Femur (tissue), 1 donor: Measurements from ENCODE around the gene CAMP.
"Not testable (repeated sequence)": the region's sequence is repeated elsewhere in the genome, so short reads cannot be mapped to it uniquely, and the experiment has no call there.

Experiments
- DNase-seq: peaks from one replicate; pipeline ENCODE4 v3.0.0-alpha.2; 2017

Gene CAMP

GRCh38 chr3:48222616-48223513 is at the start of gene CAMP:
Gene CAMP, plus strand, starts transcription at chr3:48223495. Its CDS starts 17 bp downstream, at chr3:48223512.
- DNase-seq = peak; percentile 74

- no peak for DNase-seq
These were observed 45.2 kb upstream of the CAMP start for GRCh38 chr3:48178072-48178471.

- DNase-seq = no peak
These were observed 43.3 kb upstream of the CAMP start for GRCh38 chr3:48180021-48180420.

GRCh38 chr3:48180531-48181253 is 42.6 kb upstream of the CAMP start:
- DNase-seq = no peak

GRCh38 chr3:48184299-48184698 is 39.0 kb upstream of the CAMP start:
- DNase-seq = no peak

GRCh38 chr3:48185129-48185528 is 38.2 kb upstream of the CAMP start:
- DNase-seq = no peak

- DNase-seq = no peak
These were observed 36.5 kb upstream of the CAMP start for GRCh38 chr3:48186631-48187300.

- no peak for DNase-seq
These were observed 36.1 kb upstream of the CAMP start for GRCh38 chr3:48187301-48187578.

GRCh38 chr3:48187579-48188265 is 35.6 kb upstream of the CAMP start:
- no peak for DNase-seq

- DNase-seq = peak; percentile 99
These were observed 34.8 kb upstream of the CAMP start, which contains the start of gene CDC25A for GRCh38 chr3:48188266-48189201. Gene CDC25A, minus strand, starts transcription at chr3:48188417. Its CDS starts 470 bp downstream, at chr3:48187947.

- no peak for DNase-seq
These were observed 34.0 kb upstream of the CAMP start for GRCh38 chr3:48189321-48189720.

GRCh38 chr3:48190911-48191310 is 32.4 kb upstream of the CAMP start:
- no peak for DNase-seq

GRCh38 chr3:48194446-48195071 is 28.7 kb upstream of the CAMP start:
- DNase-seq = peak; percentile 54

GRCh38 chr3:48196611-48197010 is 26.7 kb upstream of the CAMP start:
- no peak for DNase-seq

- no peak for DNase-seq
These were observed 24.2 kb upstream of the CAMP start for GRCh38 chr3:48199117-48199516.

- DNase-seq = no peak
These were observed 20.7 kb upstream of the CAMP start for GRCh38 chr3:48202632-48203031.

- DNase-seq = no peak
These were observed 15.2 kb upstream of the CAMP start for GRCh38 chr3:48208076-48208475.

- DNase-seq = no peak
These were observed 13.8 kb upstream of the CAMP start for GRCh38 chr3:48209445-48209844.

GRCh38 chr3:48210534-48210933 is 12.8 kb upstream of the CAMP start:
- not testable (repeated sequence) for DNase-seq

GRCh38 chr3:48211776-48212175 is 11.5 kb upstream of the CAMP start:
- DNase-seq = not testable (repeated sequence)

- DNase-seq = no peak
These were observed 9.1 kb upstream of the CAMP start for GRCh38 chr3:48214225-48214624.
